ENCODE measurements around the gene PRDM16. TPM values are rescaled to one million over a fixed set of nuclear protein-coding genes. Genes with fewer than 3 reads are reported as not detected.
A peak's percentile ranks its signal among the peaks of the same experiment; 100 is the strongest.

The PRDM16 gene
- total RNA-seq, 1 donor, result 19.9 TPM

DNA sequence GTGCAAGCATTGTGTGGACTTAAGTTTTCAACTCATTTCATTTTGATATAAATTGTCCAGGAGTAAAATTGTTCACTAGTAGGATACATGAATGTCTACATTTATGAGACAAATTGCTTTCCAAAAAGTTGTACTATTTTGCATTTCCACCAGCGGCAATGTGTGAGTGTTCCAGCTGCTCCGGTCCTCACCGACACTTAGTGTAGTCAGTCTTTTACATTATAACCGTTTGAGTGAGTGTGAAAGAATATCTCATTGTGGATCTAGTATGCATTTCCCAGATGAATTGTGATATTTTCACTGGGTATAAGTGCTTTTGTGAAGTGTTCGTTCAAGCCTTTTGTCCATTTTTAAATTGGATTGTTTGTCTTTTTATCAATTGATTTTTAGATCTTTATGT lies 274.0 kb downstream of the PRDM16 start:
- DNase-seq (ENCODE audit: low read depth in 2 of 3, low spot score in 2 of 3), result no peak

- no peak for DNase-seq (ENCODE audit: low read depth in 2 of 3, low spot score in 2 of 3)
Measured at GRCh38 chr1:3344395-3344794, 275.4 kb downstream of the PRDM16 start.

DNA sequence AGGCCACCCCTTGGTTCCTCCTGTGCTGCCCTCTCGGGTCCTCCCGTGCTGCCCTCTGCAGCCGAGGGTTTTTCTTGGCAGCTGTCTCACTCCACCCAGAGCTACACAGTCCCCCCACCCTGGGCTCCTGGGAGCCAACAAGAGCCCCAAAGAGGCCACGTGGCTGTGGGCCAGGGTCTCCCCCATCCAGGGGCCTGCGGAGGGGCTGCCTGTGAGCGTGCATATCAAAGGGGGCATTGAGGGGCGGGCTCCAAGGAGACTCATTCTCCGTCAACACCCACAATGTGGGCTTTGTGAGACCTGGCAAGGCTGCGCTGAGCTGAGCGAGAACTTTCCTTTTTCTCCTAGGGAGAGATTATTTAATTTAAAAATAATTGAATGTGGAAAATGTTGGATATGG lies 276.8 kb downstream of the PRDM16 start:
- DNase-seq (ENCODE audit: low read depth in 2 of 3, low spot score in 2 of 3), result no peak

- no peak for DNase-seq (ENCODE audit: low read depth in 2 of 3, low spot score in 2 of 3)
Measured at GRCh38 chr1:3346478-3346877, 277.5 kb downstream of the PRDM16 start.

- no peak for DNase-seq (ENCODE audit: low read depth in 2 of 3, low spot score in 2 of 3)
Measured at GRCh38 chr1:3347257-3348020, 278.4 kb downstream of the PRDM16 start.

DNA sequence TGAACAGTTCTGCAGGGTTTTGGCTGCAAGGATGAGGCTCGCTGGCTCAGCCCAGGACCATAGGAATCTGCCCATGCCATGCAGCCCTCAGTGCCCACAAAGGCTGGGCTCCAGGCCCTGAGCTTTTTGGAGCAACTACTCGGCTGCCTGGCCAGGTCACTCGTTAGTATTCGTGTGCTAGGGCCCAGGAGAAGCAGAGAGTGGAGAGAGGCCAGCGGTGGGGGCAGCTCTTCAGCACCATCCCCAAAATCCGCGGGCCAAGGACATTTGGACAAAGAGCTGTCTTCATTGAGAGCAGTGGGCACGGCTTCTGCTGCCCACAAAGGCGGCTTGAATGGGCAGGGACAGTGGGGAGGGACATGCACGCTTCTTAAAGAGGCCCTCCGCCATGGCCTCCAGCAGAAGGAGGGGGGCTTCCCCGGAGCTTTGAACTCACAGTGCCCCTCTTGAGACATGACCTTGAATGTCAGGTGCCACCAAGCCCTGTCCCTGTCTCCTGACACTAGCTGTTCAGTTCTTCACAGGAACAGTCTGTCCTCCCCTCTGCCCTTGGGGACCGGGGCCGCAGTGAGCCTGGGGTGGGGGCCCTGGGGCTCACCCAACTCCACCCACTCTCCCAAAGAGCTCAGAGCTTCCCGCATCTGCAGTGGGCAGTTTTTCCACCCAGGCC lies 279.3 kb downstream of the PRDM16 start:
- DNase-seq (ENCODE audit: low read depth in 2 of 3, low spot score in 2 of 3), result no peak

GRCh38 chr1:3349161-3349967 lies 280.4 kb downstream of the PRDM16 start:
- no peak for DNase-seq (ENCODE audit: low read depth in 2 of 3, low spot score in 2 of 3)

DNA sequence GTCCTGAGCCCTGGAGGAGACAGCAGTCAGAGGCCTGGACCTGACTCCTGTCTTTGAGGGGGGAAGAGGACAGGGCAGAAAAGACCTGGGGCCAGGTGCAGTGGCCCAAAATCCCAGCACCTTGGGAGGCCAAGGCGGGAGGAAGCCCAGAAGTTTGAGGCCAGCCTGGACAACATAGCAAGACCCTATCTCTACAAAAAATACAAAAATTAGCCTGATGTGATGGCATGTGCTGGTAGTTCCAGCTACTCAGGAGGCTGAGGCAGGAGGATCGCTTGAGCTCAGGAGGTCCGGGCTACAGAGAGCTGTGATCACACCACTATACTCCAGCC lies 280.9 kb downstream of the PRDM16 start:
- DNase-seq (ENCODE audit: low read depth in 2 of 3, low spot score in 2 of 3), result no peak

- DNase-seq (ENCODE audit: low read depth in 2 of 3, low spot score in 2 of 3), result peak in 1 of 3 donors; percentile 31
Measured at GRCh38 chr1:3350506-3351261, 281.7 kb downstream of the PRDM16 start.

DNA sequence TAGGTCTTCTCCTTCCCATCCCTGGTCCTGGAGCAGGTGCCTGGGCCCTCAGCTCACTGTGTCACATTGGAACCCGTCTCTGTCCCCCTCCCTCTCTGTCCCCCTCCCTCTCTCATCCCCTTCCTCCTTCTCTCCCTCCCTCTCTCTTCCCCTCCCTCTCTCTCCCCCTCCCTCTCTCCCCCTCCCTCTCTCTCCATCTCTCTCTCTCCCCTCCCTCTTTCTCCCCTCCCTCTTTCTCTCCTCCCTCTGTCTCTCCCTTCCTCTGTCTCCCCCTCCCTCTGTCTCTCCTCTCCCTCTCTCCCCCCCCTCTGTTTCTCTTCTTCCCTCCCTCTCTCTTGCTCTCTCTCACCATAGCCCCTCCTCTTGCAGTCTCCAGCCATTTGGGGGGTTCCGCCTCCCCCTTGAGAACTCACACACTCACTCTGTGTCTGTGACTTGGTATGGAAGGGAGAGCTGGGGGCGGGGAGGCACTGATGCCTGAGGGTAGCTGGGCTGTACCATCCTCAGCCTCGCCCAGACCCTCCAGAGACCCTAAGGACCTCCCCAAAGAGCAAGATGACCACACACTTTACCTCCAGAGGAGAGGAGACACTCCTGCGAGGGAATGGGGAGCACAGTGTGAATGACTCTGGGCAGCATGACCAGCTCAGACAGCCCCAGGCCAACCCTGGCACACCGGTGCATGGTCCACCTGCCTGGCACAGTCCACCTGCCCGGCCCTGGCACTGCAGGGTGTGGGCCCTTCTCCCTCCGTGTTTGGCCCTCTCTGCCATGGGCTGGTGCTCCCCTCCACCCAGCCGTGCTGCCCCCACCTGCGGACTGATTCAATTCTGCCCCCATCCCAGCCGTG lies 282.7 kb downstream of the PRDM16 start:
- peak in 1 of 3 donors; percentile 55 for DNase-seq (ENCODE audit: low read depth in 2 of 3, low spot score in 2 of 3)

- DNase-seq (ENCODE audit: low read depth in 2 of 3, low spot score in 2 of 3), result no peak
Measured at GRCh38 chr1:3352299-3352951, 283.4 kb downstream of the PRDM16 start.

DNA sequence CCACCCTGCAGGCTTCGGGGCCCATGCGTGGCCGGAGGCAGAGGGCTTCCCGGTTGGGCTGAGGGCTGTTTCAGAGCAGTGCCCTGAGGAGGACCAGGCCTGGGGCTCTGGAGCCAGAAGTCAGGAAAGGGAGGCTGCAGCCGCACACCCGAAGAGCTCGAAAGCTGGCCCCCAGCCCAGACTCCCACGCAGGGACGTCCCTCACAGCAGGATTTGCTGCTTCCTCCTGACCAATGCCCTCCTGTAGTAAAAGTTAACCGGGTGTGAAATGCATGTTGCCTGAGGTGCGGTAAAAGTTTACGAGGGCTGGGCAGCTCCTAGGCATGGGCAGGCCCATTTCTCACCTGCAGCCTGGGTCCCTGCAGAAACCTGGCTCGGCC lies 283.9 kb downstream of the PRDM16 start:
- DNase-seq (ENCODE audit: low read depth in 2 of 3, low spot score in 2 of 3), result no peak

DNA sequence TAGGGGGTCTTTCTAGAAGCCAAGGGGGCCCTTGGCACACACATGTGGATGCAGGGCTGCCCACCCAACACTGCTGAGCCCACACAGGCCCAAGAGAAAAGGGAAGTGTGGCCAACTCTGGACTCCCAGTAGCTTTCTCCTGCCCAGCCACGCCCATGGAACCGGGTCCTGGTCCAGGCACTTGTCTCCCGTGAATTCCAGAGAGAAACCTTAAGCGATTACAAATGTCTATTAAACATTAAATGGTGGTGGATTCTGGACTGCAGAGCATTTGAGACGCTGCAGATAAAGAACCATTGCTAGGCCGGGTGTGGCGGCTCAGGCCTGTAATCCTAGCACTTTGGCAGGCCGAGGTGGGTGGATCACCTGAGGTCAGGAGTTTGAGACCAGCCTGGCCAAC lies 284.9 kb downstream of the PRDM16 start:
- DNase-seq (ENCODE audit: low read depth in 2 of 3, low spot score in 2 of 3), result no peak

DNA sequence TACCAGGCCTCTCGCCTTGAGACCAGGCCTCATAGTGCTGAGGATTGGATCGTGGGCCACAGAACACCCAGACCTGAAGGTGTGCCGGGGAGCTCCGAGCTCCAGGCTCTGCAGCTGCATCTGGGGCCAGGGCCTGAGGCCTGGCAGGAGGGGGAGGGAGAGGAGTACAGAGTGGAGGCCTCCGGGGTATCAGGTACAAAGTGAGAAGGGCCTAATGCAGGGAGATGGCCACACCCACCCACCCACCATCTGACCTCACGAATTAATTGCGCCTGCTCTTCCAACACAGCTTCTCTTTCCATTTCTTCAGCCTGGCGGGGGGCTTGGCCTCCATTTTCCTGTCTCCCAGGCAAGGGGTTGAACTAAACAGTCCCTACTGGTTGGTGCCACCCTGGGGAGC lies 286.1 kb downstream of the PRDM16 start:
- no peak for DNase-seq (ENCODE audit: low read depth in 2 of 3, low spot score in 2 of 3)

- DNase-seq (ENCODE audit: low read depth in 2 of 3, low spot score in 2 of 3), result no peak
Measured at GRCh38 chr1:3355894-3356826, 287.2 kb downstream of the PRDM16 start.

DNA sequence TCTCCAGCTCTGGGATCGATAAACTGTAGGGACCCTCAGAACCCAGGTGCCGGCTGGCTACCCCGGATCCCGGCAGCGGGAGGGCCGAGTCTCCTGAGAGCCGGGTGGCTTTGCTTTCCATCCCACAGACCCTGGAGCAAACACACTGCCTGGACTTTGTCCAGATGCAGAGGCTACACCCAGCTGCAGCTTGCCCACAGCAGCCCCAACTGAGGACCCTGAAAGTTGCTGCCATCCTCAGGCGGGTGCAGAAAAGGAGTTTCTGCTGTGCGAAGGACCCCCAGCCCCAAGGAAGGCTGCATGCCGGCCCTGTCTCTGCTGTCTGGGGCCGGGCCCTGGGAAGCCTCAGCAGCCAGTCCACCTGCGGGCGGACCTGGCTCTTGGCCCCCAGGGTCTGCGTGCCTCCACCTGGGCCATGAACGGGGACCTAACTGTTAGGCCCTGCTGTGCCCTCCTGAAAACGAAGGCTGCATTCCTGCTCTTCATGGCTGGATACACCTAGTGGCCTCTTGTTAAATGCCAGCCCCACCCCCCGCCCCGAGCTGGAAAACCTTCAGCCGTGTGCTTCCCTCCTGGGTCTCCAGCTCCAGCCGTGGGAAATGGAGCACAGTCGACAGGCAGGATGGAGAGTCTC lies 287.9 kb downstream of the PRDM16 start:
- DNase-seq (ENCODE audit: low read depth in 2 of 3, low spot score in 2 of 3), result no peak

GRCh38 chr1:3357526-3358297 lies 288.7 kb downstream of the PRDM16 start:
- no peak for DNase-seq (ENCODE audit: low read depth in 2 of 3, low spot score in 2 of 3)
